Endothelial cell of umbilical vein (primary cell): ENCODE results near the gene TGM6. TPM values are rescaled to one million over a fixed set of nuclear protein-coding genes. Genes with fewer than 3 reads are reported as not detected.

Experiments
- BruUV-seq: library from RNA; stranded (reverse); fragments of 400-500 nt; replicated peaks from 2 replicates; lab custom pipeline; 2021; lab: Mats Ljungman, UMichigan
- CTCF ChIA-PET: fragments of 300-600, 350-600 bp; sonication (Branson Sonifier 250); formaldehyde crosslinking; loops from one replicate; lab custom pipeline; 2021; ENCODE audit warnings: antibody characterized with exemption, inconsistent platforms; lab: Charles Lee
- POLR2A ChIA-PET: fragments of 300-600, 350-600 bp; sonication (Branson Sonifier 250); formaldehyde crosslinking; loops from one replicate; lab custom pipeline; 2021; ENCODE audit warnings: antibody characterized with exemption, inconsistent platforms; lab: Charles Lee
- DNase-seq: peaks from one replicate; pipeline ENCODE4 v3.0.0-alpha.2; 2011; ENCODE audit warnings: low read depth, low spot score
- FAIRE-seq: peaks from 2 replicates; lab custom pipeline; 2011; peaks lifted over from hg19 to GRCh38; lab: Jason Lieb, UNC
- H2AFZ ChIP-seq: 2 replicates; pipeline ENCODE4 v1.6.0; 2012; ENCODE audit warnings: low read depth, low read length, control low read depth, inconsistent platforms
- H3K27ac ChIP-seq: 2 replicates; pipeline ENCODE4 v1.5.1; 2011; ENCODE audit warnings: low read depth, mild to moderate bottlenecking, control low read depth, low read length, moderate library complexity; ENCODE audit not compliant: insufficient read depth
- H3K27me3 ChIP-seq, 2 experiments: 2 replicates each; pipeline versions ENCODE4 v1.6.0 to v1.6.1; 2011; ENCODE audit warnings: low read length in 2 of 2, mixed read lengths in 1 of 2; ENCODE audit not compliant: control insufficient read depth in 2 of 2, insufficient read depth in 2 of 2
- H3K36me3 ChIP-seq, 2 experiments: 2 replicates in 1 of 2; 3 replicates in 1 of 2; pipeline ENCODE4 v1.5.1; 2011; ENCODE audit warnings: low read length in 2 of 2, mild to moderate bottlenecking in 1 of 2, moderate library complexity in 1 of 2; ENCODE audit not compliant: control insufficient read depth in 2 of 2, insufficient read depth in 2 of 2; ENCODE audit errors: extremely low read depth in 1 of 2
- H3K4me1 ChIP-seq: 3 replicates; pipeline ENCODE4 v1.5.1; 2011; ENCODE audit warnings: mild to moderate bottlenecking, low read length; ENCODE audit not compliant: control insufficient read depth, insufficient read depth; ENCODE audit errors: extremely low read depth
- H3K4me2 ChIP-seq: 2 replicates; pipeline ENCODE4 v1.6.1; 2011; ENCODE audit warnings: low read length, control low read depth, mixed read lengths; ENCODE audit not compliant: insufficient read depth
- H3K4me3 ChIP-seq, 3 experiments: fragments of 200-600 bp in 1 of 3; sonication (generic), shearing (Covaris generic) in 1 of 3; replicated peaks in 1 of 3; 2 replicates each; pipeline ENCODE4 v1.5.1; 2011 to 2016; ENCODE audit warnings: control low read depth in 3 of 3, low read length in 3 of 3, mild to moderate bottlenecking in 2 of 3, inconsistent platforms in 1 of 3, low read depth in 1 of 3, moderate library complexity in 1 of 3; ENCODE audit not compliant: insufficient read depth in 1 of 3
- H3K79me2 ChIP-seq: 2 replicates; pipeline ENCODE4 v1.6.0; 2012; ENCODE audit warnings: low read length, inconsistent platforms; ENCODE audit not compliant: control insufficient read depth, insufficient read depth
- H3K9ac ChIP-seq: replicated peaks from 2 replicates; pipeline ENCODE3; 2011; ENCODE audit warnings: low read length, control low read depth; ENCODE audit not compliant: insufficient read depth; ENCODE audit errors: extremely low read depth
- H3K9me1 ChIP-seq: replicated peaks from 3 replicates; pipeline ENCODE4 v1.6.0; 2011; ENCODE audit warnings: mild to moderate bottlenecking, low read length; ENCODE audit not compliant: control insufficient read depth, insufficient read depth; ENCODE audit errors: extremely low read depth
- H3K9me3 ChIP-seq: replicated peaks from 2 replicates; pipeline ENCODE4 v1.5.1; 2012; ENCODE audit warnings: low read length, inconsistent platforms; ENCODE audit not compliant: control insufficient read depth, insufficient read depth
- H4K20me1 ChIP-seq: replicated peaks from 2 replicates; pipeline ENCODE3; 2011; ENCODE audit warnings: mild to moderate bottlenecking, low read length; ENCODE audit not compliant: control insufficient read depth, insufficient read depth; ENCODE audit errors: extremely low read depth
- CTCF ChIP-seq, 2 donors: IDR thresholded peaks; 1 replicate in 1 of 2; 2 replicates in 1 of 2; pipeline ENCODE4 v1.5.1; 2011; ENCODE audit warnings: low read length in 2 of 2, mild to moderate bottlenecking in 2 of 2, moderate library complexity in 2 of 2, control low read depth in 1 of 2, inconsistent platforms in 1 of 2, low read depth in 1 of 2; ENCODE audit not compliant: insufficient read depth in 1 of 2; ENCODE audit errors: extremely low read depth in 1 of 2
- EZH2 ChIP-seq: IDR thresholded peaks from 2 replicates; pipeline ENCODE4 v1.6.1; 2012; ENCODE audit warnings: borderline replicate concordance, low read depth, mild to moderate bottlenecking, moderate library complexity, low read length, inconsistent platforms; ENCODE audit not compliant: severe bottlenecking
- FOS ChIP-seq: IDR thresholded peaks from 2 replicates; pipeline ENCODE4 v1.6.1; 2011; ENCODE audit warnings: mild to moderate bottlenecking, low read length, moderate library complexity, borderline replicate concordance; ENCODE audit not compliant: insufficient read depth
- GATA2 ChIP-seq: IDR thresholded peaks from 2 replicates; pipeline ENCODE4 v1.7.0; 2011; ENCODE audit warnings: low read depth, mild to moderate bottlenecking, moderate library complexity, mixed read lengths, low read length; ENCODE audit not compliant: insufficient read length, insufficient read depth
- JUN ChIP-seq: IDR thresholded peaks from 2 replicates; pipeline ENCODE4 v1.6.1; 2011; ENCODE audit warnings: borderline replicate concordance, low read depth; ENCODE audit not compliant: insufficient read length, insufficient read depth
- MAX ChIP-seq: IDR thresholded peaks from 2 replicates; pipeline ENCODE4 v1.6.1; 2011; ENCODE audit not compliant: insufficient read depth, insufficient read length
- MYC ChIP-seq: IDR thresholded peaks from one replicate; pipeline ENCODE4 v1.6.1; 2011; ENCODE audit warnings: mild to moderate bottlenecking, low read depth, low read length
- POLR2A ChIP-seq: IDR thresholded peaks from 2 replicates; pipeline ENCODE4 v1.6.1; 2012; ENCODE audit warnings: low read depth, mild to moderate bottlenecking, control low read depth, low read length
- POLR2AphosphoS5 ChIP-seq: IDR thresholded peaks from 2 replicates; pipeline ENCODE4 v1.6.1; 2012; ENCODE audit warnings: low read depth, mild to moderate bottlenecking, control low read depth, low read length, moderate library complexity; ENCODE audit not compliant: insufficient read depth
- dilution Hi-C: fragments of 300-500 bp; cut with MboI; formaldehyde crosslinking; loops from one replicate; pipeline ENCODE4 v1.15.0; 2019; ENCODE audit warnings: low sequenced_read_pairs; ENCODE audit not compliant: extremely low pct_ligation_motif_present
- intact Hi-C: fragments of 100-400 bp; cut with micrococcal nuclease; formaldehyde crosslinking; loops from one replicate; pipeline ENCODE4 v1.10.0; 2022
- polyA plus RNA-seq, 4 experiments: library from polyadenylated mRNA; depleted of rRNA in 3 of 4; stranded (reverse) in 3 of 4; unstranded in 1 of 4; fragments of >200 nt; gene quantifications; 2 replicates each; pipeline versions ENCODE4 v1.2.1 to v1.2.3, GENCODE V29; 2011 to 2012; ENCODE audit warnings: missing spikeins in 1 of 4
- total RNA-seq: library from RNA; stranded (reverse); gene quantifications from 2 replicates; pipeline ENCODE4 v1.2.3, GENCODE V29; 2021

The TGM6 gene
- total and polyA plus RNA-seq, 2 donors (not counting 3 experiments of a cell fraction or from before 2014, with no cell fraction given): not detected

- H3K9me3 ChIP-seq: no peaks in the 10 kb centered on the region
- TF ChIP-seq POLR2A (no peak), MAX (no peak), POLR2AphosphoS5 (no peak), FOS (no peak), GATA2 (no peak), EZH2 (no peak), JUN (no peak), CTCF (IDR thresholded peaks at IDR 0.05; ENCODE audit: extremely low read depth in 1 of 2, insufficient read depth in 1 of 2, low read depth in 1 of 2, low read length in 2 of 2) (no peak), MYC (no peak)
- no peak overlapping the region for H3K27ac ChIP-seq
- H3K4me1 ChIP-seq: no peaks in the 10 kb centered on the region
- BruUV-seq: no TSS peak
- intact Hi-C loops: no loop called here
- H4K20me1 ChIP-seq: no peaks in the 10 kb centered on the region
- ChIA-PET POLR2A (no interaction called here), CTCF (interaction anchor here (2.3 kb wide), 1 partner anchor 133 kb away, joined by 7 read pairs; no protein-coding TSS in a partner anchor)
- no peaks in the 10 kb centered on the region for H3K27me3 ChIP-seq
- H3K79me2 ChIP-seq: no peaks in the 10 kb centered on the region
- no peak overlapping the region for H3K9ac ChIP-seq
- H3K4me2 ChIP-seq: no peak overlapping the region
- dilution Hi-C loops: no loop called here
- no peak for FAIRE-seq
- H3K4me3 ChIP-seq: no peak overlapping the region
- DNase-seq: no peak
- H3K36me3 ChIP-seq: no peaks in the 10 kb centered on the region
- H2AFZ ChIP-seq: no peak overlapping the region
- H3K9me1 ChIP-seq: no peaks in the 10 kb centered on the region
Measured at GRCh38 chr20:2340136-2340535, 40.6 kb upstream of the TGM6 start.
